ENCODE data around the gene THAP11.

The THAP11 gene

DNA sequence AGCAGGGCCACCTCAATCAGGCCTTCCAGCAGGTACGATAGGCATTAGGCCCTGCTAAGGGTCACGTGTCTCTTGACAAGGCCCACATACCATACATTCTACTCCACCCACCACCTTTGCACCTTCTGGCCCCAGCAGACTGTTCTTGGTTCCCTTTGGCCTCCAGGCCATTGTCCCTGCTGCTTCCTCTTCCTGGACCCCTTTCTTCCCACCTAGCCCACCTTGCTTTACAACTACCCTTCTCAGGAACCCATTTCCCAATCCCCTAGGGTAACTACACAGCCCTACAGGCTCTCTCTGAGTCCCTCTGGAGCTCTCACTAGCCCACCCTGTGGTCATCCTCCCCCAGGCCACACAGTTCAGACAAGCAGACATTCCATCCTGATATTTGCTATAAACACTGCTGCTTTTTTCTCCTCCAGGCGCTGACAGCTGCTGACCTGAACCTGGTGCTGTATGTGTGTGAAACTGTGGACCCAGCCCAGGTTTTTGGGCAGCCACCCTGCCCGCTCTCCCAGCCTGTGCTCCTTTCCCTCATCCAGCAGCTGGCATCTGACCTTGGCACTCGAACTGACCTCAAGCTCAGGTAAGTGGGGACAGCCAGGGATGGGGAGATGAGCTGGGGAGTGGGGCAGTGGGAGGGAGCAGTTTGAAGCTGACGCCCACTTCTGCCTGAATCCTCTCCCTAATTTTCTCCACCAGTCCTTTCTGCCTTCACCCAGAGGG, 41.2 kb downstream of the THAP11 start:
- in situ Hi-C loops (cut with MboI; ENCODE audit: low sequenced_read_pairs): loop anchor here (10.0 kb wide), 1 partner anchor 51 kb away; the partner anchor contains the start of genes CTRL and PSMB10

- in situ Hi-C loops (cut with MboI; ENCODE audit: low sequenced_read_pairs): loop anchor here (10.0 kb wide), 1 partner anchor 51 kb away; the partner anchor contains the start of genes CTRL and PSMB10
Observed at GRCh38 chr16:67883872-67884261, 41.7 kb downstream of the THAP11 start.

DNA sequence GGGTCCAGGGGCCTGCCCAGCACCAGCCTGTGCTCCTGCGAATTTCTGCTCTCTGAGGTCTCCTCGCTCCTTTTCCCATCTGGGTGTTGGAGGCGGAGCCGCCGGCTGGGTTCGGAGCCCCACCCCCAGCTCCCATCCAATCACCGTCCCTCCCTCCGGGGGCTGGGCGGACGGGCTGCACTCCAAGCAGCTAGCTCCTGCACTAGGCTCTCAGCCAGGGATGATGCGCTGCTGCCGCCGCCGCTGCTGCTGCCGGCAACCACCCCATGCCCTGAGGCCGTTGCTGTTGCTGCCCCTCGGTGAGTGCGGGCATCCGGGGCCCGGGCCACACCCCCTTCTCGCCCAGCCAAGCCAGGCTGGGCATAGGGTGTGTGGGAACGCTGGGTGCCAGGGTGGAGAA, 42.6 kb downstream of the THAP11 start, which contains the start of gene NRN1L:
NRN1L (plus strand) TSS at position 202 of the 400 bp plus-strand sequence; CDS start at position 221, 19 bp downstream.
- in situ Hi-C loops (cut with MboI; ENCODE audit: low sequenced_read_pairs): loop anchor here (10.0 kb wide), 1 partner anchor 50 kb away; the partner anchor contains the start of genes CTRL and PSMB10

- in situ Hi-C loops (cut with MboI; ENCODE audit: low sequenced_read_pairs): loop anchor here (10.0 kb wide), 1 partner anchor 49 kb away; the partner anchor contains the start of genes CTRL and PSMB10
Observed at GRCh38 chr16:67885545-67885944, 43.4 kb downstream of the THAP11 start.

DNA sequence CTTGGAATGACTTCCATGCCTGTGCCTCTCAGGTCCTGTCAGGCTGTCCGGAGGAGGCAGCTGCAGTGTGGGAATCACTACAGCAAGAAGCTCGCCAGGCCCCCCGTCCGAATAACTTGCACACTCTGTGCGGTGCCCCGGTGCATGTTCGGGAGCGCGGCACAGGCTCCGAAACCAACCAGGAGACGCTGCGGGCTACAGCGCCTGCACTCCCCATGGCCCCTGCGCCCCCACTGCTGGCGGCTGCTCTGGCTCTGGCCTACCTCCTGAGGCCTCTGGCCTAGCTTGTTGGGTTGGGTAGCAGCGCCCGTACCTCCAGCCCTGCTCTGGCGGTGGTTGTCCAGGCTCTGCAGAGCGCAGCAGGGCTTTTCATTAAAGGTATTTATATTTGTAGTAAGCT, 43.9 kb downstream of the THAP11 start:
- in situ Hi-C loops (cut with MboI; ENCODE audit: low sequenced_read_pairs): loop anchor here (10.0 kb wide), 1 partner anchor 49 kb away; the partner anchor contains the start of genes CTRL and PSMB10

DNA sequence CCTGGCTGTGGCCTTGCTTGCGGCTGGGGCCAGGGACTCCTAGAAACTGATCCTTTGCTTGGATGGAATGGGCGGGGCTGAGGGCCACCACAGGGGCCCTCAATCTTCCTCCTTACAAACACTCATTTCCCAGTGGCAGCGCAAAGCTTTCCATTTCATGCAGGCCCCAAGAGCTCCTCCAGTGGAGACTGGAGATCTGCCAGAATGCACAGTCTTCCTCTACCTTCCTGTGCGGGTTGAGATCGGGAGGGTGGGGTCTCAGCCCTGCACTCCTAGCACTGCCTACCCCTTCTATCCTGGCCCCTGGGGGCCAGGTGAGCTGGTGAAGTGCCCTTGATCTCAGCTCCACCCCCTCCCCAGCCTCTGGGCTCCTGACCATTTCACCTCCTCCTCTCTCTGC, 44.3 kb downstream of the THAP11 start:
- in situ Hi-C loops (cut with MboI; ENCODE audit: low sequenced_read_pairs): loop anchor here (10.0 kb wide), 1 partner anchor 48 kb away; the partner anchor contains the start of genes CTRL and PSMB10

DNA sequence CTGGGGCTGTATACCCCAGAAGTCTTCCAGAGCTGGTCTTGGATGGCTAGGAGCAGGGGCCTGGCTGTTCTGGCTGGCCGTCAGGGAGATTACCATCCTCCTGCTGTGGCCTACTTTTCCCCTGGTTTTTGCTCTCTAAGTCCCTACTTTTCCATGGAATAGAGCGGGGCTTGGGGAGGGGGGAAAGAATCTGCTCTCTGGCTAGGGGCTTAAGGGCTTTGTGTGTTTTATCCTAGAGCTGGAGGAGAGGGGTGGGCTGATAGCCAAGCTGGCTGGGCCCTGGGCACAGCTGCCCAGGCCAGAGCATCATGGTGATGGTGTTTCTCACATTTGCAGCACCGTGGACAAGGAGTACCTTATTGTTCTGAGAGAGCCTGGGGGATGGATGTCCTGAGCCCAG, 46.2 kb downstream of the THAP11 start:
- in situ Hi-C loops (cut with MboI; ENCODE audit: low sequenced_read_pairs): loop anchor here (10.0 kb wide), 1 partner anchor 46 kb away; the partner anchor contains the start of genes CTRL and PSMB10

DNA sequence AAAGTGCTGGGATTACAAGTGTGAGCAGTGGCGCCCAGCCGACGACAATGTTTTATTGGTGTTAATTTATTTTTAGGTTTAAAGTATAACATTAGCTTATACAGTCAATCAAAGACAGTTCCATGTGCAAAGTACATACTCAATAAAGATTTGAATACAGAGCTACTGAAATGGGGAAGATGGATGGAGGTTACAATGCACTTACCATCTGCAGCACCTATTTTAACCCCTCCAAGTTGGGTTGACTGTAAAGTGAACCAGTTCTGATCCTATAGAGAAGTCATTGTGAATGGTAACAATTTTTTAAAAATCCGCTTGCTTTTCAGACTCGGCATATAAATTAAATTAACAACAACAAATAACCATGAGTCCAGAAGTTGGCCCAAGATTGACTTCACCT, 50.3 kb downstream of the THAP11 start:
- in situ Hi-C loops (cut with MboI; ENCODE audit: low sequenced_read_pairs): no loop called here

DNA sequence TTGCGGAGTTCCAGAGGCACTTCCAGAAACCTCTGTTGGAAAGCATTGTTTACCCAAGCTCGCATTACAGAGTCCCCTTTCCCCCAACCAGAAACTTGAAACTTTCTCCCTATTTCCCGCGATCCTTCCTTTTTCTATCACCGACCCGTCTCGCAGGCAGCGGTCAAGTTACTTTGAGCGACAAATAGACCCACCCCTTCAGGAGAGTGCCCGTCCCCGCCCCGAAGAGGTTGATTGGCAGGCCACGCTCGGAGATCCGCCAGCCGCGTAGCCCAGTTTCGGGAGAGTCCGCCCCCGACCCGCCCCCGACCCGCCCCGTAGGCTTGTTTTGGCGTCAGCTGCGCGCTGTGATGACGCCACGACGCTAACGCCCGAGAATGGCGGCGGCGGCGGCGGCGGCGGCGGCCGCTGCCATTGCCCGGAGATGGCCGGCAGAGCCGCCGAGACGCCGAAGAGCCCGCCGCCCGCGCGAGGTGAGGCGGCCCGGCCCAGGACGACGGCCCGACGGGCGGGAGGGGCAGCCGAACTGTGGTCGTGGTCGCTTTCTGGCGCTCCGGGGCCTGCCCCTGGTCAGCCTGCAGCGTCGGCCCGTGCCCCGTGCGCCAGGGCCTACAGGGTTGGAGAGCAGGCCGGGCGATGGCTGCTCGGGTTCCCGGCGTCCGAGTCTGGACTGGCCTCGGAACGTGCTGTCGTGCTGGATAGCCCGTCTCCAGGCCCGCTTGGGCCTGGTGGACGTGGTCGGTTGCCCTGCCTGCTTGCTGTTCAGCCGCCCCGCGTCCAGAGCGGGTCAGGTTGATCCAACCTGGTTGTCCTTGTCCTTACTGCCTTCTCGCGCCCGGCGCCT, 51.0 kb downstream of the THAP11 start, which contains the start of gene PSKH1:
PSKH1 (plus strand) TSS at position 356 of the 844 bp plus-strand sequence. CDS start 15,496 bp downstream, outside the sequence.
- in situ Hi-C loops (cut with MboI; ENCODE audit: low sequenced_read_pairs): no loop called here
